HuH-7 (cell line): ENCODE results near the gene MEF2A.

ENCODE experiments used
- DNase-seq: peaks from one replicate; pipeline ENCODE4 v3.0.0; 2011; ENCODE audit warnings: low spot score

MEF2A gene

GRCh38 chr15:99706557-99707303, 140.9 kb downstream of the MEF2A start:
- DNase-seq: no peak

GRCh38 chr15:99707473-99708270, 141.9 kb downstream of the MEF2A start:
- no peak for DNase-seq

GRCh38 chr15:99708563-99708962, 142.8 kb downstream of the MEF2A start:
- no peak for DNase-seq

GRCh38 chr15:99709243-99709986, 143.6 kb downstream of the MEF2A start:
- DNase-seq: no peak

- DNase-seq: no peak
Measured at GRCh38 chr15:99711625-99712024, 145.8 kb downstream of the MEF2A start.

GRCh38 chr15:99712415-99712814, 146.6 kb downstream of the MEF2A start:
- no peak for DNase-seq

- no peak for DNase-seq
Measured at GRCh38 chr15:99716540-99717095, 150.8 kb downstream of the MEF2A start.

- no peak for DNase-seq
Measured at GRCh38 chr15:99717161-99718009, 151.6 kb downstream of the MEF2A start.

- DNase-seq: no peak
Measured at GRCh38 chr15:99718421-99718820, 152.6 kb downstream of the MEF2A start.

GRCh38 chr15:99719096-99719541, 153.3 kb downstream of the MEF2A start:
- DNase-seq: no peak

- no peak for DNase-seq
Measured at GRCh38 chr15:99720533-99720932, 154.7 kb downstream of the MEF2A start.

- DNase-seq: peak; percentile 21
Measured at GRCh38 chr15:99721104-99721778, 155.5 kb downstream of the MEF2A start.

GRCh38 chr15:99721896-99722295, 156.1 kb downstream of the MEF2A start:
- DNase-seq: no peak

- no peak for DNase-seq
Measured at GRCh38 chr15:99722406-99722805, 156.6 kb downstream of the MEF2A start.

- DNase-seq: no peak
Measured at GRCh38 chr15:99726333-99726732, 160.5 kb downstream of the MEF2A start.

GRCh38 chr15:99727330-99727729, 161.5 kb downstream of the MEF2A start:
- no peak for DNase-seq

GRCh38 chr15:99727733-99728132, 161.9 kb downstream of the MEF2A start:
- no peak for DNase-seq

GRCh38 chr15:99728916-99729315, 163.1 kb downstream of the MEF2A start:
- DNase-seq: no peak

GRCh38 chr15:99729327-99729726, 163.5 kb downstream of the MEF2A start:
- no peak for DNase-seq

- DNase-seq: peak; percentile 44
Measured at GRCh38 chr15:99729920-99730319, 164.1 kb downstream of the MEF2A start.
